ENCODE measurements around the gene TRPV5. TPM values are rescaled to one million over a fixed set of nuclear protein-coding genes. Genes with fewer than 3 reads are reported as not detected.

Gene TRPV5
- total and polyA plus RNA-seq, 2 of the 8 experiments (the other 6 are each of a cell fraction or from before 2014, with no cell fraction given), result 0.03 TPM; not detected in 1

DNA sequence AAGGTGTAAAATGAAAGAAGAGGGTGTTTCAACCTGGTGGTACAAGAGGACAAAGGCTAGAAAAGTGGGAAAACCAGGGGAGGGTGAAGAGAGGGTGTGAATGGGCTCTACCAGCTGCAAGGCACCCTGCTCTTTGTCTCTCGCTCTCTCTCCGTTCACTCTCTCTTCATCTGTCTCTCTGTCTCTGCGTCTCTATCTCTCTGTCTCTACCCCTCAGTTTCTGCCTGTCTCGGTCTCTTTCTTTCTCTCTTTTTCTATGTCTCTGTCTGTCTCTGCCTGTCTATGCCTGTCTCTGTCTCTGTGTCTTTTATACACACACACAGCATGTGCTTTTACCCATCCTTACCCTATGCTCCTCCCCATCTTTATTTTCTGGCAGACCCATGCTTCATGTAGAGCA, 5.1 kb upstream of the TRPV5 start (continued):
- no peak for TF ChIP-seq POLR2AphosphoS5 (IDR thresholded peaks at IDR 0.05; ENCODE audit: low read depth, low read length)
- no peak for TF ChIP-seq SP1 (IDR thresholded peaks at IDR 0.05; ENCODE audit: low read depth, low read length)
- no peak for TF ChIP-seq SP2 (IDR thresholded peaks at IDR 0.05; ENCODE audit: low read length)
- TF ChIP-seq KDM4A (IDR thresholded peaks at IDR 0.05; ENCODE audit: low read depth, low read length, severe bottlenecking), result no peak
- TF ChIP-seq POLR2A (IDR thresholded peaks at IDR 0.05; ENCODE audit: control extremely low read depth in 1 of 2, low read depth in 2 of 2, low read length in 2 of 2), result no peak

Measured in H1 (cell line).